NCI-H510A treated with DMSO at 0.1 percent for 48 hours (cell line): ENCODE data around the gene SBK1.

ENCODE experiments used
- DNase-seq: peaks from one replicate; lab custom pipeline; 2025; lab: John Stamatoyannopoulos, UW

SBK1 gene

GRCh38 chr16:28282045-28282444, 10.3 kb upstream of the SBK1 start:
- DNase-seq = no peak

- DNase-seq = no peak
Observed at GRCh38 chr16:28283173-28283572, 9.2 kb upstream of the SBK1 start.

- DNase-seq = no peak
Observed at GRCh38 chr16:28283798-28284577, 8.3 kb upstream of the SBK1 start.

DNA sequence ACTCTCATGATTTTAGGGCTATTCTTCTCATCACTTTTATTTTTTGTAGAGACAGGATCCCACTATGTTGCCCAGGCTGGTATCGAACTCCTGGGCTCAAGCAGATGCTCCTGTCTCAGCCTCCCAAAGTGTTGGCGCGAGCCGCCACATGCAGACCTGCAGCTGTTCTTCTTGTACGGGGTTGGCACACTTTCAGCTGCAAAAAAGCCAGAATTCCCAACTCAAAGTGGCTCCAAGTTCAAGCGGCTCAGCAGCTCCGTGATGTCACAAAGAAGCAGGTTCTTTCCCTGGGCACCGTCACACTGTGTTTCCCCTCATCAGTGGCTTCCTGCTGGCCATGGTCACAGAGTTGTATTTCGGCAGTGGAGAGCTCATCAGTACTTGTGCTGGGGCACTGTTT, 6.7 kb upstream of the SBK1 start:
- no peak for DNase-seq

GRCh38 chr16:28288114-28288513, 4.2 kb upstream of the SBK1 start:
- DNase-seq = no peak

DNA sequence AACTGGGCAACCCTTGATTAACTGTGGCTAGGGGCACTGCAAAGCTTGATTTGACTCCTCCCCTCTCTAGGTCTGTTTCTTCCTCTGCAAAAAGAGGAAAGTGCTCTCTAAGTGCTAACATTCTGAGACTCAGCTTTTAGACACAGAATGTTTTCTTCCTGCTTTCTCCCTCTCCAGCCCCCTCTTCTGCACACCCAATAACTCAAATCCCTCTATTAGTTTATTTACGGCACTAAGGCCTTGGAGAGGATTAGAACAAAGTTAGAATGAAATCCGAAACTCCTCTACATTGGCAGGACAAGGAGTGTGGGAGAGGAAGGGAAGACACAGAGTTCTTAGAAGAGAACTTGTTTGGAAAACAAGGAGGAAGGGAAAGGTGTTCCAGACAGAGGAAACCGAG, 3.3 kb upstream of the SBK1 start:
- DNase-seq = no peak

DNA sequence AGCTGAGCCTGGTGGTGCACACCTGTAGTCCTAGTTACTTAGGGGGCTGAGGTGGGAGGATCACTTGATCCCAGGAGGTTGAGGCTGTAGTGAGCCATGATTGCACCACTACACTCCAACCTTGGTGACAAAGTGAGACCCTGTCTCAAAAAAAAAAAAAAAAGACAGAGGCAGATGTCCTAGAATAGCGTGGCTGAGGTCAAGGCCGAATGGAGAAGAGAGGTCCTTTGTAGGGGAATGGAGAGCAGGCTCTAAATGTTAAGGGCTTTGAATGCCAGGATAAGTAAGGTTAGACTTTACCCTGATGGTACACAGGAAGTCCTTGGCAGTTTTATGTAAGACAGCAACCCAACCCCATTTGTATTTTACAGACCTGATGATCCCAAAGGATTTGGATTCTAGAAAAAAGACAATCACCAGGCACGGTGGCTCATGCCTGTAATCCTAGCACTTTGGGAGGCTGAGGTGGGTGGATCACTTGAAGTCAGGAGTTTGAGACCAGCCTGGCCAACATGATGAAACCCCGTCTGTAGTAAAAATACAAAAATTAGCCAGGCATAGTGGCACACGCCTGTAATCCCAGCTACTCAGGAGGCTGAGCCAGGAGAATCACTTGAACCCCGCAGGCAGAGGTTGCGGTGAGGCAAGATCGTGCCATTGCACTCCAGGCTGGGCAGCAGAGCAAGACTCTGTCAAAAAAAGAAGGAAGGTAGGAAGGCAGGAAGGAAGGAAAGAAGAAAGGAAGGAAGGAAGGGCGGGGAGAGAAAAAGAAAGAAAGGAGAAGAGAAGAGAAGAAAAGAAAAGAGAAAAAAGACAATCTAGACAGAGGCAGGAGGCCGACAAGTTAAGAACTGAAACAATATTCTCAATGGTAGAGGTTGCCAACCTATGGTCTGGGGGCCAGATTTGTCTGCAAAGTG, 2.1 kb upstream of the SBK1 start:
- DNase-seq = no peak

GRCh38 chr16:28290859-28291254, 1.5 kb upstream of the SBK1 start:
- peak; percentile 43 for DNase-seq

DNA sequence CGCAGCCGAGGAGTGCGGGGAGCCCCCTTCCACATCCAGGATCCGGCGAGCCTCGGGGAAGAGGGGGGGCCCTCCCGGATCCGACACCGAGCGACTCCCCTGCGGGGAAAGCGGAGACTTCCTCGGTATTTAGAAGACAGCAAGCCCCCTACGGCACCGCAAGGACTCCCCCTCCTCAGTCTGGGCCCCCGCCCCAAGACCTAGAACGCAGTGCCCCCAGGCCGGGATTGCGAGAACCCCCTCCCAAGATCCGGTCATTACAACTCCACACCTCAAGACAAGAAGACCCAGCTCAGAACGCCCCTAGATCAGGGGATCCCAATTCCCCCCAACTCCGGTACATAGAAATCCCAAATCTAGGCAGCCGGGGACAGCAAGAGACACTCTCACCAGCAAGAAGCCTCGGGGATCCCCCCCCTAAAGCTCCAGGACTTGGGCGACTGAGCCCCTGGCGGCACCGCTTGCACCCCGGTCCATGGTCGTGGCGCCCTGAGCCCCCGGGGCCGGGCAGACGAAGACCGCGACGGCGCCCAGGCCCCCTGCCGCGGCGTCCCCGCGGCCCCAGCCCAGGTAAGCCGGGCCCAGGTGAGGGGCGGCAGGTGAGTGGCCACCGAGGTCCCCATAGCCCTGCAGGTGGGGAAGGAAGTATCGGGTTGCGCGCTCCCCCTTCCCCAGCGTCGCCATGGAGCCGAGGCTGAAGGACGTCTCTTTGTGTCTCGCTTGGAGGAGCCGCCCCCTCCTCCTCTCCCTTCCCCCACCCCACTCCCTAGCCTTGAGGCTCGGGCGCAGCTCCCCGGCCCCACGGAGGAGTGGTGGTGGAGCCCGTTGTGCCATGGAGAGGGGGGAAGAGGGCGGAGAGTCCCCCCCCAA, 641 bp downstream of the SBK1 start:
- peak; percentile 87 for DNase-seq

GRCh38 chr16:28293601-28293960, 1.3 kb downstream of the SBK1 start:
- DNase-seq = no peak

- DNase-seq = no peak
Observed at GRCh38 chr16:28294201-28294600, 1.9 kb downstream of the SBK1 start.

GRCh38 chr16:28295276-28295675, 3.0 kb downstream of the SBK1 start:
- no peak for DNase-seq

DNA sequence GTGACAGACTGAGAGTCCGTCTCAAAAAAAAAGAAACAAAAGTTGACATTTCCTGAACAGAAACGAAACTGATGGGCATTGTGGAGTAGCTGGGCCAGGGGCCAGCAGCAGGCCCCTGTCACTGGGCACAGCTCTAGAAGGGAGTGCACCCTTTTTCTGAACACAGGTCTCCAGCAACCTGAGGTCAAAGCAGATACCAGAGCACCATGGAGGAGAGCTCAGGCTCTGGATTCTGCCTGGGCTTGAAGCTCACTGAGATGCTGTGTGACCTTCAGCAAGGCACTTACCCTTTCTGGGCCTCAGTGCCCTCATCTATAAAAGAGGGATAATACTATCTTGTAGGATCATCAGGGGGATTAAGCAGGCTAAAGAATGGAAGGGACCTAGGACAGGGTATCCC, 5.0 kb downstream of the SBK1 start:
- DNase-seq = no peak

GRCh38 chr16:28297784-28298510, 5.6 kb downstream of the SBK1 start:
- peak; percentile 40 for DNase-seq

DNA sequence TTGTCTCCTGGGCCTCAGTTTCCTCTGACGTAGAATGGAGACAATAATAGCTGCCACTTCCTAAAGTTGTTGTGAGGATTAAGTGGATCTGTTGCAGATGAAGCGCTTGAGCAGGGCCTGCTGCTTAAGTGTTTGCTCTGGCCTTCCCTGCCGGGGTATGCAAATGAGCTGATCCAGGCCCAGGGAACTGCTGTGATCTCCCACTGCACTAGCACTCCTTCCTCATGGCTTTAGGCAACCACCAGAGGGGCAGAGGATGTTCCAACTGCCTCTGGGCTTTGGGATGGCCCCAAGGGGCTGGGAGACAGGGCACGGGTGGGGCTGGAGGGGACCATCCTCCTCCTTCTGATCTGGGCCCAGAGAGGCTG, 6.2 kb downstream of the SBK1 start:
- DNase-seq = peak; percentile 94

GRCh38 chr16:28300327-28300726, 8.0 kb downstream of the SBK1 start:
- no peak for DNase-seq

- DNase-seq = no peak
Observed at GRCh38 chr16:28301154-28301553, 8.8 kb downstream of the SBK1 start.

DNA sequence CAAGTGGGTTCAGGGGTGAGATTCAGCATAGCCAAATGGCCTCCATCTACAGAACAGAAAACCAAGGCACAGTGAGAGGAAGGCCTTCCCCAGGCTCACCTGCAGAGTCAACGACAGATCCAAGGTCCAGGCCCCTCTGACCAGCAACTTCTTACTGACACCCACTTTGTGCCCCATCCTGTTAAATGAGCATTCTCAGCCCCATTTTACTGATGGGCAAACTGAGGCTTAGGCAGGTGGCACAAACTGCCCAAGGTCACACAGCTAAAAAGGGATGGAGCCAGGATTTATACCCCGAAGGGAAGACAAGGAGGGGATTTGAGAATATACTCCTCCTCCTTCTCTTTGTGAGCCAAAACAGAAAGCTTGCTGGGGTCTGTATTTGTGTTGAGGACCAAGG, 9.3 kb downstream of the SBK1 start:
- DNase-seq = no peak

DNA sequence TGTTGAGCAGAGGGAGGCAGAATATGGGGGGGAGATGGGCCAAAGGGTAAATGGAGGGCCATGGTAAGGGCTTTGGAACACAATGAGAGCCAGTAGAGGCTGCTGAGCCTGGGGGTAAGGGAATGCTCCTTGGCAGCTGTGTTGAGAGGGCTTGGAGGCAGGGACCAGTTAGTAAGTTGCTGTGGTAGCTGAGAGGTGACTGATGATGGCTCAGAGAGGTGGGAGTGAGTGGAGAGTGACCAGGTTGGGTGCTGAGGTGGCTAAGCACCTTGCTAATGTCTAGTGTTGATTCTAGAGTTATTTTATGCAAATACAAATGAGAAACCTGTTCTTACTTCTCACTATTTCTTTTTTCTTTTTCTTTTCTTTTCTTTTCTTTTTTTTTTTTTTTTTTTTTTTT, 10.8 kb downstream of the SBK1 start:
- no peak for DNase-seq

- no peak for DNase-seq
Observed at GRCh38 chr16:28304214-28304613, 11.9 kb downstream of the SBK1 start.

DNA sequence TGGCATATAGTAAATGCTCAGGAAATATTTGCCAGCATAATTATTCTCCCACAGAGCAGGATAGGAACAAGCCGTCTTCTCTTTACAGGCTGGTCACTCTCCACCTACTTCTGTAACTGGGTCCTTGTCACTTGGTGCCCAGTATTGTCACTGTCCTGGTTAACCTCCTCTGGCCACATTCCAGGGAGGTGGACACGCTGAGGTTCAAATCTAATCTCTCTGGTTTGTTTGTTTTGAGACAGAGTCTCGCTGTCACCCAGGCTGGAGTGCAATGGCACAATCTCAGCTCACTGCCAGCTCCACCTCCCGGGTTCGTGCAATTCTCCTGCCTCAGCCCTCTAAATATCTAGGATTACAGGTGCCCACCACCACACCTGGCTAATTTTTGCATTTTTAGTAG, 15.6 kb downstream of the SBK1 start:
- DNase-seq = no peak
